ENCODE data around the gene ZNF880.
"Not testable (repeated sequence)": the region's sequence is repeated elsewhere in the genome, so short reads cannot be mapped to it uniquely, and the experiment has no call there.

Gene ZNF880

DNA sequence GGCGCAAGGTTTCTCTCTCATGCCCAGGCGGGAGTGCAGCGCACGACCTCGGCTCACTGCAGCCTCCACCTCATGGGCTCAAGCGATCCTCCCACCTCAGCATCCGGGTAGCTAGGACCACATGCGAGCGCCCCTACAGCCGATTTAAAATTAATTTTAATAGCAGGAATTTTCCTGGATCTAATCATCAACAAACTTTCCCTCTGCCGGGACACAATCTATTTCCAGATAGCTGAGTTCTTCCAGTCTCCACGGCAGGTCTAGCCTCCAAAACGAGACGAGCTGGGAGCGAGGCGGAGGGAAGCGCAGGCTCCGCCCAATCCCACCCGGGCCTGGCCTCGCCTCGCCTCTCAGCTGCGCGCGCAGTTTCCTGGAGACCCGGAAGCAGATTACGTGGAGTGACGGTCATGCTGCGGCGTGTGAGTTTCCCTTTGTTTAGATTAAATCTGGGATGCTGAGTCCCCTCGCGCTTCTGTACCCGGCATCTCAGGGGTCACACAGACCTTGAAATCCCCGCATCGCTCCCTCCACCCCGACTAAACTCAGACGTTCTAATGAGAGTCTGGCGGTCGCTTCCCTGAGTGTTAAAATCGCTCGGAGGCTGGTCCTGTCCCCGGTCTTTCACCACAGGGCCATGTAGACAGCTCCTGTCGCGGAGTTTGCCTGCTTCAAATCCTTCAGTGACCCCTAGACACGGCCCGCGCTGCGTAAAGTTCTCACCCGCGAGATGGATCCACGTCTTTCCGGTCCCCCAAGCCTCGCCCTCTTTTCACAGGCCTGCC lies at the start of gene ZNF880:
Gene ZNF880 (plus strand): TSS at position 365 of the 782 bp plus-strand sequence. CDS start 43 bp downstream, at position 408.
- DNase-seq, result peak; percentile 90

DNA sequence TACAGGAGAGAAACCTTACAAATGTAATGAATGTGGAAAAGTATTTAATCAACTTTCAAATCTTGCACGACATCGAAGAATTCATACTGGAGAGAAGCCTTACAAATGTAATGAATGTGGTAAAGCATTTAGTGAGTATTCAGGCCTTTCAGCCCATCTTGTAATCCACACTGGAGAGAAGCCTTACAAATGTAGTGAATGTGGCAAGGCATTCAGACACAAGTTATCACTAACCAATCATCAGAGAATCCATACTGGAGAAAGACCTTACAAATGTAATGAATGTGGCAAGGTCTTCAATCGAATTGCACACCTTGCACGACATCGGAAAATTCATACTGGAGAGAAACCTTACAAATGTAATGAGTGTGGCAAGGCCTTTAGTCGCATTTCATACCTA lies 47.3 kb upstream of the ZNF880 start:
- DNase-seq, result no peak

GRCh38 chr19:52331757-52332156 lies 38.0 kb upstream of the ZNF880 start:
- no peak for DNase-seq

DNA sequence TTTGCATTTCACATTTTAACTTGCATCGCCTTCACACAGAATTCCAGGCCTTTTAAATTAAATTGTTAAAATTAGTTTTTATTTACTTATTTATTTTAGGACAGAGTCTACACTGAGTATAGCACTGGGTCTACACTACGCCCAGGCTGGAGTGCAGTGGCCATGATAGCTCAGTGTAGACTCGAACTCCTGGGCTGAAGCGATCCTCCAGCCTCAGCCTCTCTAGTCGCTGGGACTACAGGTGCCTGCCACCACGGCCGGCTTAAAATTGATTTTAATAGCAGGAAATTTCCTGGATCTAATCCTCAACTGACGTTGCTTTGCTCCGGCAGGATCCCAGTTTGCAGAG lies 34.0 kb upstream of the ZNF880 start:
- no peak for DNase-seq

GRCh38 chr19:52336117-52336790 lies 33.5 kb upstream of the ZNF880 start, which contains the start of gene ZNF610:
ZNF610 (plus strand) TSS chr19:52336243; CDS start chr19:52349173, 12,930 bp downstream.
- peak; percentile 86 for DNase-seq

- no peak for DNase-seq
Measured at GRCh38 chr19:52336791-52337381, 32.8 kb upstream of the ZNF880 start.

DNA sequence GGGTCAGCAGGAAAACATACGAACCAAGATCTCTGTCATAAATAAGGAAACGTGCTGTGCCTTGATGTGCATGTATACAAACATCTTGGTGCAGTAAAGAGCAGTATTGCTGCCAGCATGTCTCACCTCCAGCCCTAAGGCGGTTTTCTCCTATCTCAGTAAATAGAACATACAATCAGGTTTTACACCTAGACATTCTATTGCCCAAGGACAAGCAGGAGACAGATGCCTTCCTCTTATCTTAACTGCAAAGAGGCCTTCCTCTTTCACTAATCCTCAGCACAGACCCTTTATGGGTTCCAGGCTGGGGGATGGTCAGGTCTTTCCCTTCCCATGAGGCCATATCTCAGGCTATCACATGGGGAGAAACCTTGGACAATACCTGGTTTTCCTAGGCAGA lies 30.7 kb upstream of the ZNF880 start:
- not testable (repeated sequence) for DNase-seq

DNA sequence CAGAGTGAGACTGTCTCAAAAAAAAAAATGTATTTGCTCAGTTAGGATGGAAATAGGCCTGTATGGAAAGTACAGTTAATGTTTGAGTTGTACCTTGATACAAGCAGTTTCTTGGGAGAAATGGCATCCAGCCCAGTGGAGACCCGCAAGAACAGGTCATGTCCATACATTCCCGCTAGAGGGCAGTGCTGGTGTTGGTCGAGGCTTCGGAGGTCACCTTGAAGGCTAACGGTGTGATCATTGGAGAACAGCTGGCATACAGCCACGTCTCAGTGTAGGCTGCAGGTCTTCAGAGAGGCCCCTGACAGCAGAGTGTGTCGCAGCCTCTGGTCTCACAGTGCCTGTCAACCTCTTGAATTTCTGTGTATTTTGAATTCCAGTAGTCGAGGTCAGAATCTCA lies 26.2 kb upstream of the ZNF880 start:
- peak; percentile 52 for DNase-seq

GRCh38 chr19:52345162-52345561 lies 24.6 kb upstream of the ZNF880 start:
- no peak for DNase-seq

- DNase-seq, result no peak
Measured at GRCh38 chr19:52351512-52351911, 18.2 kb upstream of the ZNF880 start.

GRCh38 chr19:52366414-52366824 lies 3.3 kb upstream of the ZNF880 start:
- DNase-seq, result no peak

- DNase-seq, result no peak
Measured at GRCh38 chr19:52370341-52370710, 603 bp downstream of the ZNF880 start.

DNA sequence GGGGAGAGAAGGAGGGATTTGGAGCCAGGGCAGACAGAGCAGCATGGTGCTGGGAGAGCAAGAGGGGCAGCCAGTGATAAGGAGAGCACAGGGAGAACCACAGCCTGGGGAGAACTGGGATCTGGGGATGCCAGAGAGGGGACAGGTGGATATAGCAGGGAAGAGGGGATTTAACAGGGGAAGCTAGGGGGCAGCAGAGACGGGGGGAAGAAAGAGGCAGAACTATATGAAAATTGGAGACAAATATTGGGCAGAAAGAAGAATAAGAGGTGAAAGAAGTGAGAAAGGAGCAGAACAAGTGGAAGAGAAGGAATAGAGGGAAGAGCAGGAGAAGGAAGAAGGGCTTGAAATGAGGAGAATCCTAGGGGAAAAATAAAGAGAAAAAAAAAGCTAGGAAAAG lies 21.4 kb downstream of the ZNF880 start:
- DNase-seq, result no peak

- peak; percentile 92 for DNase-seq
Measured at GRCh38 chr19:52397310-52398080, 27.8 kb downstream of the ZNF880 start, which contains the start of gene ZNF528. ZNF528 (plus strand) TSS chr19:52397849; CDS start chr19:52402014, 4,165 bp downstream.

GRCh38 chr19:52398081-52398441 lies 28.3 kb downstream of the ZNF880 start:
- DNase-seq, result no peak

- DNase-seq, result no peak
Measured at GRCh38 chr19:52410276-52410675, 40.6 kb downstream of the ZNF880 start.

- DNase-seq, result no peak
Measured at GRCh38 chr19:52415711-52416110, 46.0 kb downstream of the ZNF880 start.

DNA sequence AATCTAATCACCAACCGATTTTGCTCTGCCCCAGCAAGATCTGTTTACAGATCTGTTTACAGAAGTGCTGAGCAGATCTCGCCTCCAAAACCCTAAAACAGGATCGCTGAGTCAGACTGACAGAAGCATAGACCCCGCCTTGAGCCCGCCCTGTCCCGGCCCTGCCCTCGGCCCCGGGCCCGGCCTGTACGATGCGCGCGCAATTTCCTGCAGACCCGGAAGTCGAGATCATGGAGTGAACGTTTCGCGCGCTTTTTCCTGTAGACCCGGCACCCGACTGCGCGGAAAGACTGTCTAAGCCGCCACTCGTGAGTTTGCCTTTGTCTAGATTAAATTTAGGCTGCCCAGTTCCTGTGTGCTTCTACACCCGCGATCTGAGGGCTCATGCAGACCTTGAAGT lies 59.2 kb downstream of the ZNF880 start, which contains the start of gene ZNF534:
Gene ZNF534 (plus strand): TSS at position 212 of the 400 bp plus-strand sequence. CDS start 2,327 bp downstream, outside the sequence.
- DNase-seq, result no peak
